Cardiac septum (tissue), 1 donor: ENCODE data around the gene RGS10. TPM values are rescaled to one million over a fixed set of nuclear protein-coding genes. Genes with fewer than 3 reads are reported as not detected.

Experiments
- DNase-seq: peaks from one replicate; pipeline ENCODE4 v3.0.0-alpha.2; 2020; ENCODE audit warnings: low spot score
- intact Hi-C: fragments of 100-400 bp; cut with DNase I; formaldehyde crosslinking; loops from one replicate; pipeline ENCODE4 v1.14.0; 2022
- total RNA-seq: library from RNA; stranded (reverse); fragmentation: NEBNext Ultra II Directional; extraction: Animal tissue kit (Norgen Biotek cat#: 25700); gene quantifications from one replicate; pipeline ENCODE4 v1.2.1, GENCODE V29; 2021
- donor health status: DM: no; HTN: no; CAD: no.

RGS10 gene
- total RNA-seq, 1 donor from 2014 or later: 3.2 TPM

DNA sequence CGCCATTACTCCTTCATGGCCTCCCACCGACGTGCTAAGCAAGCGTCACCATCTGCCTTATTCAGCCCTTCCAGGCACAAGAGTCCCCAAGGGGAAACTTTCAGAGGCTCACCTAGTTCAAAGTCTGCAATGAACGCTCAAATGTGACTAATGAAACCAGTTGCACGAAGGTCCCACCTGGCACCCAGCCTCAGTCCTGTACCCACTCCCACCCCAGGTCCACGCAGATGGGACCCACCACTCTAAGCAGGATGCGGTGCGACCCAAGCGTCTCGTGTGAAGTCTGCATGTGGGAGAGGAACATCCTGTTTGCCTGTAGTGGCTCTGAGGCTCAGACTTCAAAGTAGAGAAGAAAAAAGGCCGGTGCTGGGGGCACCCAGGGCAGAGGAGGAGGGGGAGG lies 40.3 kb downstream of the RGS10 start:
- DNase-seq: no peak
- intact Hi-C loops: no loop called here

GRCh38 chr10:119501690-119502089 lies 40.8 kb downstream of the RGS10 start:
- DNase-seq: no peak
- intact Hi-C loops: no loop called here

DNA sequence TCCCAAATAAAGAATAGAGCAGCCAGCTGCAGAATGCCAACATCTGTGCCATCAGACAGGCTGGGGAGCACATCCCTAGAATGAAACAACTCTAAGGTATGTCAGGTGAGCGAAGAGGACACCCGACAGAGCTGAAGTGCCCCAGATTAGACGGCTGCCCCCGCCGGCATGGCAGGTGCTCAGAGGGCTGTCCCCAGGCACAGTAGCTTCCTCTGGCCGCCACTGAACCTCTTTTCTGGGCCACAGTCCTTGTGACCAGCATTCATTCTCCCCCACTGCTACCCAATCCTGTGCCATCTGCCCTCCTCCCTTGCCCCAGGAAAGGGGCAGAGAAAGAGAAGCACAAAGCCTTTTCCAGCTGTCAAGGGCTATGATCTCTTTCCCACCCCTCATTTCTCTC lies 41.7 kb downstream of the RGS10 start:
- DNase-seq: no peak
- intact Hi-C loops: no loop called here

DNA sequence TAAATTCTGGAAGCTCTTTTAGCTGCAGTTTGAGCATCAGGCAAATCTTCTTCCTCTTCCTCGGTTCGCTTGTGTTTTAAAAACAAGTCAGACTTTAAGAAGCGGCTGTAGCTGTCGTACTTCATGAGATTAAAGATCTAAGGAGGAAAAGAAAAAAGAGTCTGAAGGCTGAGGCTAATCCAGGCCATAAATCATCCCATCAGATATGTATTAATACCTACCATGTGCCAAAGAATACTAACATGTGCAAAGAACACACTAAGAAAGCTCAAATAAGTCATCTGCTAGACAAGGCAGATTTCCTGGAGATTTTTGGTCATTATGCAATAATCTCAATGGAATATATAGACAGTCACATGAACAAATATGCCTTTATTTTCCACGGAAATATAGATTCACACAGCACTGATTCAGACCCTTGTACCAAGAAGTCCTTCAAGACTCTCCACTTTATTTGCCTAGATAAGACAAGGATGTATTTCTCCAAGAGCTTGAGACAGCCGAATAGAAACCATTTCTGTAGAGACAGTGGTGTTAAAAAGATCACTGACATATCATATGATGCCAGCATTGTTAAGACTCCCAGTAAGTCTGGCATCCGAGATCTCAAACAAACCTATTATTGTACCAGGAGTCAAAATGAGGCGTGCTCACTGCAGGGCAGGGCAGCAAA lies 42.3 kb downstream of the RGS10 start:
- intact Hi-C loops: no loop called here
- DNase-seq: no peak

- no peak for DNase-seq
- intact Hi-C loops: no loop called here
Observed at GRCh38 chr10:119499677-119500002, 42.9 kb downstream of the RGS10 start.

DNA sequence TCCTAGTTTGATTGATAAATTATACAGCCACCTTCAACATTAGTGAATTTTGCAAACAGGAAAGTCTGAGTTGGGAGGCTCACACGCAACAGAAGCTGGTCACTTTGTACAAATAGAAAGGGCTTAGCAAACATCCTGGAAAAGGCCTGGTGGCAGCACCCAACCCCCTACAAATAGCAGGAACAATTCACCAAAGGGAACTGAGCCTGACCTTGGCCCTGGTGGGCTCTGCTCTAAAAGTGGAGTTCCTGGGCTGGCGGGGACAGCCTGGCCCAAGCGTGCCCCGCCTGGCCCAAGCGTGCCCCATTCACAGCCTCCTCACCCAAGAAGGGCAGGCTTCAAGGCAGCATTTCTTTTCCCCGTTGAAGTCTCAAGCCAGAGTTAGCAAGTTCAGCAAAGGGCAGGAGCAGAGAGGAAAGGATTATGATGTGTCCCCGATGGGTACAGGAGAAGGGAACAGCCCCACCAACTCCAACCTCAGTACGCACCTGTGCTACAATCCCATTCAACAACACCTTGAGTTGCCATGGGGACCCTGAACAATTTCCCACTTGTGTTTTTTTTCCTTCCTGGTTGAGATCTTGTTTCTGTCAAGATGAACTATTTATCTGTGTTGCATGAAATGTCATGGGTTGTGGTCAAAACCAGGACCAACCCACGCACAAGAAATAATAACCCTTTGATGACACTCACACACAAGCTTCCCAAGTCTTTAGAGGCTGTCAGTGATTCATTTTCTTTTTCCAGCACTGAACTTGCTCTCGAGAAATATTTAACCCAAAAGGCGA lies 43.4 kb downstream of the RGS10 start:
- intact Hi-C loops: no loop called here
- DNase-seq: no peak

DNA sequence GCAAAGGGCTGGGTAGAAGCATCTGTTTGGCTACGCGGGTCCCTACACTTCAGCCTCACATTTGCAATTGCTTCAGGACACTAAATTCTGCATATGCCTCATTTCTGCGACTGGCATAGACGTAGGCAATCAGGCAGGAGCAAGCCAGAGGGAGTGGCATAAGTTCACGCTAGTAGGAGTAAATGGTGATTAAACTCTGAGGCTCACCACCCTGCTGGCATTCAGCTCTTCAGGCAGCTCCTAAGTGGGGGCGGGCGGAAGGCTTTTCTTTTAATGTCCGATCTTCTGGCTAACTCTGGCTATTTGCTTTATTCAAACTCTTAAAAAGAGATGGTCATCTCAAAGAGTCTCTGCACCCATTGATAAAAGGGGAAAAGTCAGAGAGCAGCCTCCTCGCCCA lies 45.3 kb downstream of the RGS10 start:
- no peak for DNase-seq
- intact Hi-C loops: no loop called here

- intact Hi-C loops: no loop called here
- DNase-seq: no peak
Observed at GRCh38 chr10:119496273-119496672, 46.2 kb downstream of the RGS10 start.

DNA sequence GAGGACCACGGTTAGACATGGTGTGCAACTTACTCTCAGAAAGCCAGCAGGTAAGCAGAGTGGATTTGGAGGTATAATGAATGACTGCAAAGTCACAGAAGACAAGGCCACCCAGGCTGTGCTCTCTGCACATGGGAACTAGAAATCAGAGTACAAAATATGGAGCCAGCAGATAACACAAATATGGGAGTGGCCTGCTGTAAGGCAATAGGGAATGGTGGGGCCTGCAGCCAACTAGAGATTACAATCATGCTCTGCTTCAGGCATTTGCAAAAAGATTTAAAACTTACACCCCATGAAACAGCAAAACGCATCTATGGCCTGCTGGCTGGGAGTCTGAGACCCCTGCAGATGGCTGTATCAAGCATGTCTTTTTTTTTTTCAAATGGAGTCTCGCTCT lies 47.0 kb downstream of the RGS10 start:
- intact Hi-C loops: no loop called here
- no peak for DNase-seq

DNA sequence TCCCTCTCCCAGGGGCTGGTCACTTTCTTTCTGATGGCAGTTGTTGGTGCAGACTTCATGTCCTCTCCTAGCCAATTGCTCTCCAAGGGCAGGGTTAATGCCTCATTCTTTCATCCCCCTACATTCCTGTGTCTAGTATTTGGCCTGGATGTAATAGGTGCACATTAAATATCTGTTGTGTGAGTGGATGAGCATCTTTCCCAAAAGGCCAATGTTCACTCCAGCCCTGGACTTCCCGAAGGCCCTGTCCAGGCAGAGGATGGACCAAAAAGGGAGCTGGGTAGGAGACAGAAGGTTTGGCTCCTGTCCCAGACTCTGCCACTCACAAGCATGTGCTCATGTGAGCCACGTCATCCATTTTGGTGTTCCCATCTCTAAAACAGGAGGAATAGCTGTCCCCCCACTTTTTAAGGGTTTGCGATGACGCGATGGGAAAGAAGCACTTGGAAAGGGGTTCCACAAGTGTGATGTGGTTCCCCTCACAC lies 47.5 kb downstream of the RGS10 start:
- intact Hi-C loops: no loop called here
- no peak for DNase-seq

DNA sequence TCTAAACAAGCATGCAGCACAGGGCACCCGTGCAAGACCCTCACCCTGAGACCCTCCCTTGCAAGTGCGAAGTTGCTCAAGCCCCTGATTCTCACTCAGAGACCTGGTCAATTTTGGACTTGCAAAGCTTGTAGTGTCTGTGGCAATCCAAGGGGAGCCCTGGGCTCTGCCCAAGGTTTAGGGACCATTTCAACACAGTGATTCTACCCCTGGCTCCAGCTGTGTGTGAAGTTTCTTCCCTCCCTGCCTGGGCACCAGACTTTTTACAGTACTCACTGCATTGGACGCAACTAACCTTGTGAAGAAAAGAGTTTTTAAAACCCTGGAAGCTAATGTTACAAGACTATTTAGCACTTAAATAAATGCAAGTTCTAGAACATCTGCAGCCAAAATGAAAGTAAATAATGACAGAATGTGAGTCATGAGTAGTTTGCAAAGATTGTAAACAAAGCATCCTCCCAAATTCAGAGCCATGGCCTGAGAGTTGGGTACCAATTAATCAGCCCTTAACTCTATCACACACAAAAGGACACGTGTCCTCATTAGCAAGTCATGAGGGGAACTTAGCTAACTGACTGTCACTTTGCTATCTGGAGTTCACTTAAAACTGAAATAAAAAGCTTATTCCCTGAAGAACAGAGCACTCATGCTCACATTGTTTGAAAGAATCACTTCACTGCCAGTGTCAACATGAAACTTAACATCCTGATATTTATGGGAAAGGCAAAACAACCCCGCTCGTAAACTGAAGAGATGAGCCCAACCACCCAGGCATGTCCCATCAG lies 48.1 kb downstream of the RGS10 start:
- intact Hi-C loops: no loop called here

GRCh38 chr10:119493155-119493554 lies 49.4 kb downstream of the RGS10 start:
- intact Hi-C loops: no loop called here
- no peak for DNase-seq

More for the DNA sequence above, 48.1 kb downstream of the RGS10 start:
- DNase-seq: no peak

- intact Hi-C loops: no loop called here
- DNase-seq: no peak
Observed at GRCh38 chr10:119491966-119492757, 50.4 kb downstream of the RGS10 start.

DNA sequence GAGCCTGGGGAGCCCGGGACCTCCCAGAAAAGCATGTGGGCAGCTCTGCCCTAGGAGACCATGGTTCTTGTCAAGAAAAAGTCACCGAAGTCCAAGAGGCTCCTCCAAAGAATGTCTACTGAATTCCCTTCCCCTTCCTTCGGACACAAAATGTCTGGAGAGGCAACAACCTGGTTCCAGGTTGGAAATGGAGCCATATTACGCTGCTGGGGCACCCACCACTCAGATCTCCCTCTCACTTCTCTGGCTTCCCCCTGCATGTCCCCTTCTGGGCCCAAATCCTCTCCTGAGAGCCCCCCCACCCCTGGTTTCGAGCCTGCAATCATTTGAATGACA lies 52.6 kb downstream of the RGS10 start:
- intact Hi-C loops: loop anchor here (2.0 kb wide), 1 partner anchor 291 kb away; no protein-coding TSS in a partner anchor
- DNase-seq: no peak

- no peak for DNase-seq
- intact Hi-C loops: loop anchor here (2.0 kb wide), 1 partner anchor 290 kb away; no protein-coding TSS in a partner anchor
Observed at GRCh38 chr10:119488675-119489074, 53.8 kb downstream of the RGS10 start.

DNA sequence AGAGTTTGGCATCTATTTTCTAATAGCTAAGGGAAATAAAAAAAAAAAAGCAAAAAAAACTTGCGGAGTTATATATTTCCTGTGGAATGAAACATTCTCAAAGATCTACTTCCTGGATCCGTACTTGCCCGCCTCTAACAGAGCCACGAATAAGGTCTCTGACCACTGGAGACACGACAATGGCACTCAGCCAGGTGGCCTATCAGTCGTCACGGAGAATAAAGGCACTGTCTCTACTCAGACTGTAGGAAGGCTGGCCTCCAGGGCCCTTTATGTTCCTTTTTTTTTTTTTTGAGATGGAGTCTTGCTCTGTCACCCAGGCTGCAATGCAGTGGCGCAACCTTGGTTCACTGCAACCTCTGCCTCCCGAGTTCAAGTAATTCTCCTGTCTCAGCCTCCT lies 58.7 kb downstream of the RGS10 start:
- intact Hi-C loops: no loop called here
- DNase-seq: no peak

GRCh38 chr10:119483001-119483400 lies 59.5 kb downstream of the RGS10 start:
- intact Hi-C loops: no loop called here

GRCh38 chr10:119481781-119482426 lies 60.6 kb downstream of the RGS10 start:
- DNase-seq: no peak
- intact Hi-C loops: no loop called here

More at GRCh38 chr10:119483001-119483400, 59.5 kb downstream of the RGS10 start:
- DNase-seq: no peak

- DNase-seq: no peak
- intact Hi-C loops: no loop called here
Observed at GRCh38 chr10:119480667-119481066, 61.9 kb downstream of the RGS10 start.
